ENCODE data around the gene PKN3. TPM values are rescaled to one million over a fixed set of nuclear protein-coding genes. Genes with fewer than 3 reads are reported as not detected.

The PKN3 gene
- total RNA-seq, 1 donor from 2014 or later = 11.1 TPM

DNA sequence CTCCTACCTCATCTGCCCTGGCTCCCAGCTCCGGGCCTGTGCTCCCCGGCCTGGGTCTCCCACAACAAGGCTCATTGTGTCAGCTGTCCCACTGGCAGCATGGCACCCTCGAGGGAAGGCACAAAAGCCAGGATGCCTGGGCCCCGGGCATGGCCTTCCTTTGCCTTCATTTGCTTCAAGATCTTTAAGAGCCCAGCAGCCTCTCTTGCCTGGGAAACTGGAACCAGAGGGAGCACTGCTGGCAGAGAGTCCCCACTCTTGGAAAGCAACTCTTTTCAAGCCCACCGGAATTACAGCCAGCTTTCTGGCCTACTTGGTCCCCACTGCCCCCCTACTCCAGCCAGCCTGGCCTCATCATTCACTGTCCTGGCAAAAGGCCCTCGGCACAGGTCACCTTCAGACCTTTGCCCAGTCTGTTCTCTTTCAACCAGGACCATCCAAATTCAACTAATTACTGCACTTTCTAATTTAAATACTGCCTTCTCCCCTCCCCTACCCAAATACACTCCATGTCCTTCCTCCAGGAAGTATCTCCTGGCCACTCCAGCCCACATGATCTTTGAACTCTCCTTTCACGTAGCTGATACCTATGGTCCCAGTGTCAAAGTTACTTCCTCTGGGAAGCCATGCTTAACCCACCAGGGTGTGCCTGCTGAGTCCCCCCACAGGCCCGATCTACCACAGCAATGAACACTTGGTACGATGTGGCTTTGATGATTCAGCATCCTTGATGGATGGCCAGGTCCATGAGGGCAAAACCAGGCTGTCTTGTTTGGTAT lies 60.6 kb downstream of the PKN3 start:
- H3K4me3 ChIP-seq = no peak overlapping the region
- DNase-seq (no peak), ATAC-seq (no peak)
- no peak overlapping the region for H3K27ac ChIP-seq
- H3K27me3 ChIP-seq (ENCODE audit: low read depth) = no peaks in the 10 kb centered on the region
- peaks cover 6% of the 10 kb centered on the region for H3K36me3 ChIP-seq
- no peaks in the 10 kb centered on the region for H3K9me3 ChIP-seq
- H3K4me1 ChIP-seq = no peaks in the 10 kb centered on the region
- intact Hi-C loops (cut with DNase I) = no loop called here
- TF ChIP-seq, protein P1, sequence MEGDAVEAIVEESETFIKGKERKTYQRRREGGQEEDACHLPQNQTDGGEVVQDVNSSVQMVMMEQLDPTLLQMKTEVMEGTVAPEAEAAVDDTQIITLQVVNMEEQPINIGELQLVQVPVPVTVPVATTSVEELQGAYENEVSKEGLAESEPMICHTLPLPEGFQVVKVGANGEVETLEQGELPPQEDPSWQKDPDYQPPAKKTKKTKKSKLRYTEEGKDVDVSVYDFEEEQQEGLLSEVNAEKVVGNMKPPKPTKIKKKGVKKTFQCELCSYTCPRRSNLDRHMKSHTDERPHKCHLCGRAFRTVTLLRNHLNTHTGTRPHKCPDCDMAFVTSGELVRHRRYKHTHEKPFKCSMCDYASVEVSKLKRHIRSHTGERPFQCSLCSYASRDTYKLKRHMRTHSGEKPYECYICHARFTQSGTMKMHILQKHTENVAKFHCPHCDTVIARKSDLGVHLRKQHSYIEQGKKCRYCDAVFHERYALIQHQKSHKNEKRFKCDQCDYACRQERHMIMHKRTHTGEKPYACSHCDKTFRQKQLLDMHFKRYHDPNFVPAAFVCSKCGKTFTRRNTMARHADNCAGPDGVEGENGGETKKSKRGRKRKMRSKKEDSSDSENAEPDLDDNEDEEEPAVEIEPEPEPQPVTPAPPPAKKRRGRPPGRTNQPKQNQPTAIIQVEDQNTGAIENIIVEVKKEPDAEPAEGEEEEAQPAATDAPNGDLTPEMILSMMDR (IDR thresholded peaks at IDR 0.05) = no peak

DNA sequence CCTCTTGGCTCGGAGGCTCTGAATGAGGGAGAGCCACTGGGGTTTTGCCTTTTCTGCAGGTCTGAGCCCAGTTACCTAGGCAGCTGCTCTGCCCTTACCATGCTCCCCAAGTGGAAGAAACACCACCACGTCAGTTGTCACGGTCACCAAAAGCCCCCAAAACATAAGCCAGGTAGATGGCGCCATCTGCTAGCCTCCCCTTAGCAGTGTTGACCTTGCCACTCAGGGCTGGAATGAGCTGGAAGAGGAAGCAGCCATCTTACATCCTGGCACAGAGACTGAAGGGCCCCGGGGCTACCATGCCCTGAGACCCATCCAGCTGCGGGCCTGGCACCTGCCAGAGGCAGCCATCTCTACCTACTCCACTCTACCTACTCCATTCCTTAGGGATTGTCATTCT lies 62.1 kb downstream of the PKN3 start:
- intact Hi-C loops (cut with DNase I) = no loop called here
- no peaks in the 10 kb centered on the region for H3K4me1 ChIP-seq
- H3K4me3 ChIP-seq = no peak overlapping the region
- peak in 1 of 2 donors; percentile 20 for ATAC-seq
- no peak overlapping the region for H3K27ac ChIP-seq
- H3K9me3 ChIP-seq = no peaks in the 10 kb centered on the region
- no peaks in the 10 kb centered on the region for H3K27me3 ChIP-seq (ENCODE audit: low read depth)
- DNase-seq = no peak
- TF ChIP-seq, protein P1 (IDR thresholded peaks at IDR 0.05) = no peak
- H3K36me3 ChIP-seq = peaks cover 9% of the 10 kb centered on the region

- intact Hi-C loops (cut with DNase I) = no loop called here
- peaks cover 11% of the 10 kb centered on the region for H3K4me1 ChIP-seq
- TF ChIP-seq, protein P1 (IDR thresholded peaks at IDR 0.05) = no peak
- H3K36me3 ChIP-seq = peaks cover 9% of the 10 kb centered on the region
- no peak for ATAC-seq
- H3K27me3 ChIP-seq (ENCODE audit: low read depth) = no peaks in the 10 kb centered on the region
- H3K4me3 ChIP-seq = no peak overlapping the region
- no peak for DNase-seq
- H3K27ac ChIP-seq = no peak overlapping the region
- H3K9me3 ChIP-seq = no peaks in the 10 kb centered on the region
Measured at GRCh38 chr9:128765499-128765898, 63.2 kb downstream of the PKN3 start.

GRCh38 chr9:128768606-128769005 lies 66.3 kb downstream of the PKN3 start:
- no peak for DNase-seq
- TF ChIP-seq, protein P1 (IDR thresholded peaks at IDR 0.05) = no peak
- Histone ChIP-seq H3K4me1 (peaks cover 24% of the 10 kb centered on the region), H3K27ac (no peak overlapping the region), H3K27me3 (ENCODE audit: low read depth) (no peaks in the 10 kb centered on the region), H3K36me3 (peaks cover 9% of the 10 kb centered on the region), H3K9me3 (no peaks in the 10 kb centered on the region), H3K4me3 (no peak overlapping the region)
- no peak for ATAC-seq
- intact Hi-C loops (cut with DNase I) = no loop called here

Other genes starting within 250 kb of the PKN3 start
- 20.3 TPM for gene ODF2, start 246.5 kb upstream of the PKN3 start, total RNA-seq
- 24.5 TPM for gene GLE1, start 197.8 kb upstream of the PKN3 start, total RNA-seq
- 305 TPM for gene SPTAN1, start 149.9 kb upstream of the PKN3 start, total RNA-seq
- 37.3 TPM for gene DYNC2I2, start 45.7 kb upstream of the PKN3 start, total RNA-seq
- 197 TPM for gene SET, start 13.3 kb upstream of the PKN3 start, total RNA-seq
- 29.4 TPM for gene ZDHHC12, start 21.6 kb downstream of the PKN3 start, total RNA-seq
- 45.5 TPM for gene ZER1, start 69.4 kb downstream of the PKN3 start, total RNA-seq
- 25.6 TPM for gene TBC1D13, start 84.8 kb downstream of the PKN3 start, total RNA-seq
- gene ENDOG, start 116.0 kb downstream of the PKN3 start, total RNA-seq = 21.5 TPM
- gene SPOUT1, start 127.3 kb downstream of the PKN3 start, total RNA-seq = 32.1 TPM
- 7.1 TPM for gene KYAT1, start 179.4 kb downstream of the PKN3 start, total RNA-seq
- 45.5 TPM for gene LRRC8A, start 179.6 kb downstream of the PKN3 start, total RNA-seq
- 39.8 TPM for gene PHYHD1, start 218.5 kb downstream of the PKN3 start, total RNA-seq
- 14.4 TPM for gene DOLK, start 245.1 kb downstream of the PKN3 start, total RNA-seq
- gene NUP188, start 245.2 kb downstream of the PKN3 start, total RNA-seq = 42.4 TPM